CD4-positive, CD25-positive, alpha-beta regulatory T cell (primary cell): ENCODE measurements around the gene FCRL5. TPM values are rescaled to one million over a fixed set of nuclear protein-coding genes. Genes with fewer than 3 reads are reported as not detected.

Source experiments
- ATAC-seq, 2 donors: fragments of 150-1000 bp; cut with Tn5 transposase; one replicate each; pipeline ENCODE4 v1.10.0; 2021; ENCODE audit warnings: low read depth in 2 of 2, moderate number of reproducible peaks in 2 of 2, moderate library complexity in 1 of 2
- DNase-seq, 3 donors: peaks; one replicate each; pipeline versions ENCODE4 v3.0.0 to v3.0.0-alpha.2; 2012 to 2022; ENCODE audit warnings: mixed read lengths in 1 of 3
- H3K27ac ChIP-seq: one replicate; pipeline ENCODE4 v1.7.0; 2013; ENCODE audit warnings: mild to moderate bottlenecking, low read length; ENCODE audit not compliant: insufficient read depth, poor library complexity, severe bottlenecking
- H3K27me3 ChIP-seq: one replicate; pipeline ENCODE4 v1.7.0; 2013; ENCODE audit warnings: low read length; ENCODE audit not compliant: control insufficient read depth, insufficient read depth
- H3K36me3 ChIP-seq: one replicate; pipeline ENCODE4 v1.7.0; 2013; ENCODE audit warnings: mild to moderate bottlenecking, low read length, moderate library complexity; ENCODE audit not compliant: control insufficient read depth, insufficient read depth
- H3K4me1 ChIP-seq: 2 replicates; pipeline ENCODE4 v1.7.0; 2013; ENCODE audit warnings: mild to moderate bottlenecking, low read length; ENCODE audit not compliant: insufficient read depth, control insufficient read depth, poor library complexity, severe bottlenecking
- H3K4me3 ChIP-seq: one replicate; pipeline ENCODE4 v1.7.0; 2013; ENCODE audit warnings: low read depth, mild to moderate bottlenecking, low read length, moderate library complexity
- H3K9me3 ChIP-seq, 2 experiments: 1 replicate in 1 of 2; 2 replicates in 1 of 2; pipeline ENCODE4 v1.7.0; 2013; ENCODE audit warnings: low read length in 2 of 2, mild to moderate bottlenecking in 1 of 2, moderate library complexity in 1 of 2; ENCODE audit not compliant: control insufficient read depth in 2 of 2
- H3K27ac Mint-ChIP-seq, 3 donors: one replicate each; pipeline ENCODE4 v1.8.0; 2020 to 2022; ENCODE audit warnings: mild to moderate bottlenecking in 3 of 3, mixed read lengths in 3 of 3, moderate library complexity in 2 of 3
- H3K27me3 Mint-ChIP-seq: one replicate; pipeline ENCODE4 v1.8.0; 2022; ENCODE audit warnings: mild to moderate bottlenecking, mixed read lengths
- H3K36me3 Mint-ChIP-seq: one replicate; pipeline ENCODE4 v1.8.0; 2020; ENCODE audit warnings: mixed read lengths
- H3K4me1 Mint-ChIP-seq, 4 donors: one replicate each; pipeline ENCODE4 v1.8.0; 2020 to 2022; ENCODE audit warnings: mixed read lengths in 4 of 4, mild to moderate bottlenecking in 1 of 4
- H3K4me3 Mint-ChIP-seq, 4 donors: one replicate each; pipeline ENCODE4 v1.8.0; 2020 to 2022; ENCODE audit warnings: mild to moderate bottlenecking in 4 of 4, mixed read lengths in 4 of 4, moderate library complexity in 3 of 4
- H3K9me3 Mint-ChIP-seq, 7 donors: one replicate each; pipeline ENCODE4 v1.8.0; 2020 to 2022; ENCODE audit warnings: mixed read lengths in 7 of 7, mild to moderate bottlenecking in 3 of 7, moderate library complexity in 2 of 7
- polyA plus RNA-seq, 4 donors: library from polyadenylated mRNA; unstranded; fragments of 300-500 nt; fragmentation: Illumina TruSeq; gene quantifications; one replicate each; pipeline ENCODE4 v1.2.3, GENCODE V29; 2021
- total RNA-seq: library from RNA; stranded (reverse); gene quantifications from one replicate; pipeline ENCODE4 v1.2.3, GENCODE V29; 2022

The FCRL5 gene
- total and polyA plus RNA-seq, 5 donors from 2014 or later = 0.22 TPM; not detected in 4

DNA sequence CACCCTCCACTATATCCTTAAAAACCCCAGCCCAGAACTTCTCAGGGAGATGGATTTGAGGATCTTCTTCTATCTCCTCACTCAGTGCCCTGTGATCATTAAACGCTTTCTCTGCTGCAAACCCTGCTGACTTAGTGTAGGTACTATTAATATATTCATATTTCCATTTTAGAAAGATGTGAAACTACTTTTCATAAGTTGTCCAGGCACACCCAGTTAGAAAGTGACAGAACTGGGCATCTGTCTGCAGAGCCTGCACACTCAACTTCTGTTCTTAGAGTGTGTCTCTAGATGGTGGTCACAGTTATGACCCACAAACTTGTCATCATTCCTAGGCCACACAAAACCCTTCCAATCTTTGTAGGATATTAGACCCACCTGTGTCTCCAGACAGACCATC is 55.0 kb downstream of the FCRL5 start:
- ATAC-seq (no peak), DNase-seq (no peak)
- Mint-ChIP-seq H3K9me3 (no peaks in the 10 kb centered on the region), H3K4me3 (no peak overlapping the region), H3K36me3 (no peaks in the 10 kb centered on the region), H3K27ac (no peak overlapping the region), H3K4me1 (peaks cover 0 to 3% (median 0%) of the 10 kb centered on the region in 4 donors), H3K27me3 (peaks cover 32% of the 10 kb centered on the region)
- no peak overlapping the region for H3K27ac ChIP-seq
- no peaks in the 10 kb centered on the region for H3K9me3 ChIP-seq
- H3K4me1 ChIP-seq = no peaks in the 10 kb centered on the region
- peaks cover 5% of the 10 kb centered on the region for H3K27me3 ChIP-seq
- no peak overlapping the region for H3K4me3 ChIP-seq
- no peaks in the 10 kb centered on the region for H3K36me3 ChIP-seq

DNA sequence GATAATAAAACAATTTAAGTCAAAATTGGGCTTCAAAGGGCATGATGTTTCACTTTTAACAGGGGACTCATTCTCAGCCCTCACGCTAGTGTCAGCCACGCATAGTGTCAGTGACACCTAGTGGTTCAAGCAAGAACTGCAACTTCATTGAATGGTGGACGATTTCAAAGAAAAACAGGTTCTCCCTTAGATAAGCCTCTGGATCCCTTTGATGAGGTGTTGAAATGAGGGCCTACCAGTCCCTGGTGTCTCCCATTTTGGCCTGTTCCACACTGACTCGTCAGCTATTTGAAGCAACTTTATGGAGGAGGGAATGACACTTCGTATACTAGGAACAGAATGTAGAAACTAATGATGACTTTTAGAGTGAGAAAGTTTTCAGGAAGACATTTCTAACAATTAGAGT is 56.2 kb downstream of the FCRL5 start:
- H3K36me3 Mint-ChIP-seq = no peaks in the 10 kb centered on the region
- H3K4me3 Mint-ChIP-seq = no peak overlapping the region
- no peaks in the 10 kb centered on the region for H3K9me3 Mint-ChIP-seq

DNA sequence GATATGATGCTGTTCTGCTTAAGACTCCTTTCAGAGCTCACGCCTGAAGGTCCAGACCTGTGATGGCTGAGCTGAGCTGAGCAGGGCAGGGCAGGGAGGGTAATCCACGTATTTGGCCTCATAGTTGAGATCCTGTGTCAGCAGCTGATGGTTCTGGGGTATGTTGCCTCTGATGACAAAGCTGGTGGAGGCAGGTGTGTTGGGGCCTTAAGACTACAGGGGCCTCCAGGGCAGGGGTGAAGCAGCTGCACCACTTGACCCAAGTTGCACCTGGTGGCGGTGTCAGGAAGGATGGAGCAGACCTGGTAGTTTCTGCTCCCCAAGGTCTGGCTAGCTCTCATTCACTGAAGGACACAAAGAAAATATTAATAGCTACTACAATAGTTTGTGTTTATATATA is 57.0 kb downstream of the FCRL5 start:
- Histone ChIP-seq H3K4me1 (no peaks in the 10 kb centered on the region), H3K4me3 (no peak overlapping the region), H3K36me3 (no peaks in the 10 kb centered on the region), H3K27me3 (peaks cover 2% of the 10 kb centered on the region), H3K9me3 (no peaks in the 10 kb centered on the region), H3K27ac (no peak overlapping the region)
- DNase-seq (no peak), ATAC-seq (no peak)
- H3K4me3 Mint-ChIP-seq = no peak overlapping the region
- H3K4me1 Mint-ChIP-seq = peaks cover 0 to 3% (median 0%) of the 10 kb centered on the region in 4 donors
- peaks cover 34% of the 10 kb centered on the region for H3K27me3 Mint-ChIP-seq
- no peaks in the 10 kb centered on the region for H3K36me3 Mint-ChIP-seq
- H3K9me3 Mint-ChIP-seq = no peaks in the 10 kb centered on the region
- H3K27ac Mint-ChIP-seq = no peak overlapping the region

More for the DNA sequence above, 56.2 kb downstream of the FCRL5 start:
- peaks cover 2% of the 10 kb centered on the region for H3K27me3 ChIP-seq
- H3K27me3 Mint-ChIP-seq = peaks cover 37% of the 10 kb centered on the region
- ATAC-seq = peak; percentile 53 to 65
- H3K4me1 Mint-ChIP-seq = peaks cover 0 to 3% (median 0%) of the 10 kb centered on the region in 4 donors
- no peak overlapping the region for H3K4me3 ChIP-seq
- H3K4me1 ChIP-seq = no peaks in the 10 kb centered on the region
- peak in 2 of 3 donors; percentile 38 to 62 for DNase-seq
- no peaks in the 10 kb centered on the region for H3K9me3 ChIP-seq
- no peak overlapping the region for H3K27ac Mint-ChIP-seq
- no peaks in the 10 kb centered on the region for H3K36me3 ChIP-seq
- no peak overlapping the region for H3K27ac ChIP-seq

DNA sequence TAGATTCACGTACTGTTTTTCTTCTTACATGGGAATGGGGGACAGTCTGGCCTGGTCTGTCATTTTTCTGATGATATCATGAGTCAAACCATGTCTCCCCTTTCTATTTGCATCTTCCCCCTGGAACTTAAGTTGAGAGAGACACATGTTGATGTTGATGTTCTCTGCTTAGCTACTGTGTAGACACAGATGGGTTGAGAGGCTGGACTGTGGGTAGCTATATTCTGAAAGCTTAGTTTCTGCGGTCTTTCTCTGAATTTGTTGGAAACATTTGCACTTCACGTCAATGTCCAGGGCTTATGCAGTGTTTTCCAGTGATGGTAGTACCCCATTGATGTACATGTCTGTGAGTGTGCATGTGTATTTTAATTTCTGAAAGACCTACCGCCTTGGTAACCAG is 58.2 kb downstream of the FCRL5 start:
- Histone ChIP-seq H3K4me3 (no peak overlapping the region), H3K36me3 (no peaks in the 10 kb centered on the region), H3K27ac (no peak overlapping the region), H3K9me3 (no peaks in the 10 kb centered on the region), H3K27me3 (peaks cover 2% of the 10 kb centered on the region), H3K4me1 (no peaks in the 10 kb centered on the region)
- peaks cover 38% of the 10 kb centered on the region for H3K27me3 Mint-ChIP-seq
- DNase-seq (no peak), ATAC-seq (no peak)
- H3K4me3 Mint-ChIP-seq = no peak overlapping the region
- no peaks in the 10 kb centered on the region for H3K36me3 Mint-ChIP-seq
- H3K4me1 Mint-ChIP-seq = peaks cover 0 to 3% (median 0%) of the 10 kb centered on the region in 4 donors
- no peaks in the 10 kb centered on the region for H3K9me3 Mint-ChIP-seq
- H3K27ac Mint-ChIP-seq = no peak overlapping the region

DNA sequence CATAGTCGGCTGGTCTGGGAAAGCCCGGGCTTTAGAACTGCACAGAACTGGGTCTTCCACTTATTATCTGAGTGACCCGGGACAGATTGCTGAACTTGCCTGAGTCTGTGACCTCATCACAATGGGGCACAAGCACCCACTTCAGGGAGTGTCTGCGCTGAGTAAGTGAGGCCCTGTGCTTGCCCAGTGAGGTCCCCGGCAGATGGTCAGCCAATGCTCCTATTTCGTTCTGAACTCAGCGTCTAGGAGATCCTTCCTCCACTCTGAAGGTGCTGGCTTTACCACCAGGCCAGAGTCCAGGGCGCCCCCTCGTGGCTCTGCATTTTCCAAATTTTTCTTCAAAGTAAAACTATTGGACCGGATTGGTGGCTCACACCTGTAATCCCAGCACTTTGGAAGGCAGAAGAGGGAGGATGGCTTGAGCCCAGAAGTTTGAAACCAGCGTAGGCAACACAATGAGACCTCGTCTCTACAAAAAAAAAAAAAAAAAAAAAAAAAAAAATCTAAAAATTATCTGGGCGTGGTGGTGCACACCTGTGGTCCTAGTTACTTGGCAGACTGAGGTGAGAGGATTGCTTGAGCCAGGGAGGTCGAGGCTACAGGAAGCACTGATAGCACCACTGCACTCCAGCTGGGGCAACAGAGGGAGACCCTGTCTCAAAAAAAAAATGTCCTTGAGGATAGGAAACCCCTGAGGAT is 61.7 kb downstream of the FCRL5 start:
- no peaks in the 10 kb centered on the region for H3K4me1 Mint-ChIP-seq
- Histone ChIP-seq H3K36me3 (no peaks in the 10 kb centered on the region), H3K9me3 (no peaks in the 10 kb centered on the region), H3K27me3 (peaks cover 2% of the 10 kb centered on the region), H3K4me1 (no peaks in the 10 kb centered on the region), H3K4me3 (no peak overlapping the region), H3K27ac (no peak overlapping the region)
- H3K36me3 Mint-ChIP-seq = no peaks in the 10 kb centered on the region
- peaks cover 0 to 1% (median 0%) of the 10 kb centered on the region in 7 donors for H3K9me3 Mint-ChIP-seq
- H3K4me3 Mint-ChIP-seq = no peak overlapping the region
- H3K27ac Mint-ChIP-seq = no peak overlapping the region
- peaks cover 30% of the 10 kb centered on the region for H3K27me3 Mint-ChIP-seq
- no peak for ATAC-seq
- peak in 2 of 3 donors; percentile 5 to 54 for DNase-seq

DNA sequence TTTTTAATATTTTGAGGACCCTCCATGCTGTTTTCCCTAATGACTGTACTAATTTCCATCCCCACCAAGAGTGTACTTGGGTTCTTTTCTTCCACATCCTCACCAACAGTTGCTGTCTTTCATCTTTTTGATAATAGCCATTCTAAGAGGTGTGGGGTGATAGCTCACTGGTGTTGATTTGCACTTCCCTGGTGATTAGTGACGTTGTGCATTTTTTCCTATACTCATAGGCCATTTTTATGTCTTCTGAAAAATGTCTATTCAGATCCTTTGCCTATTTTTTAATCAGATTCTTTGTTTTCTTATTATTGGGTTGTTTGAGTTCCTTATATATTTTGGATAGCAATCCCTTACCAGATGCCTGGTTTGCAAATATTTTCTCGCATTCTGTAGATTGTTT is 64.2 kb downstream of the FCRL5 start:
- no peak overlapping the region for H3K27ac ChIP-seq
- H3K4me1 Mint-ChIP-seq = no peaks in the 10 kb centered on the region
- H3K36me3 ChIP-seq = no peaks in the 10 kb centered on the region
- H3K4me3 ChIP-seq = no peak overlapping the region
- no peak overlapping the region for H3K4me3 Mint-ChIP-seq
- no peak for DNase-seq
- peaks cover 16% of the 10 kb centered on the region for H3K27me3 Mint-ChIP-seq
- no peak for ATAC-seq
- H3K27ac Mint-ChIP-seq = no peak overlapping the region
- no peaks in the 10 kb centered on the region for H3K36me3 Mint-ChIP-seq
- H3K9me3 Mint-ChIP-seq = peaks cover 0 to 3% (median 0%) of the 10 kb centered on the region in 7 donors
- H3K9me3 ChIP-seq = no peaks in the 10 kb centered on the region
- no peaks in the 10 kb centered on the region for H3K27me3 ChIP-seq
- no peaks in the 10 kb centered on the region for H3K4me1 ChIP-seq

DNA sequence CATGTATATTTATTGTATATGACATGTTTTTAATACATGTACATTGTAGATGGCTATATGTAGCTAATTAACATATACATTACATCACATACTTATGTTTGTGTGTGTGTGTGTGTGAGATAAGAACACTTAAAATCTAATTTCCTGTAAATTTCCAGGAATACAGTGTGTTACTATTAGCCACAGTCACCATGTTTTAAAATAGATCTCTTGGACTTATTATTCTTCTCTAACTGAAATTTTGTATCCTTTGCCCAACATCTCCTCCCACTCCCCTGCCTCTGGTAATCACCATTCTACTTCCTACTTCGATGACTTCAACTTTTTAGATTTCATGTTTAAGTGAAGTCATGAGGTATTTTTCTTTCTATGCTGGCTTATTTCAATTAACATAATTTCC is 64.8 kb downstream of the FCRL5 start:
- no peaks in the 10 kb centered on the region for H3K27me3 ChIP-seq
- Mint-ChIP-seq H3K36me3 (no peaks in the 10 kb centered on the region), H3K27me3 (peaks cover 16% of the 10 kb centered on the region), H3K9me3 (peaks cover 0 to 3% (median 0%) of the 10 kb centered on the region in 7 donors), H3K4me1 (peaks cover 0 to 2% (median 0%) of the 10 kb centered on the region in 4 donors), H3K4me3 (no peak overlapping the region), H3K27ac (no peak overlapping the region)
- no peak overlapping the region for H3K4me3 ChIP-seq
- H3K9me3 ChIP-seq = no peaks in the 10 kb centered on the region
- no peak for DNase-seq
- H3K27ac ChIP-seq = no peak overlapping the region
- no peak for ATAC-seq
- H3K4me1 ChIP-seq = no peaks in the 10 kb centered on the region
- no peaks in the 10 kb centered on the region for H3K36me3 ChIP-seq

DNA sequence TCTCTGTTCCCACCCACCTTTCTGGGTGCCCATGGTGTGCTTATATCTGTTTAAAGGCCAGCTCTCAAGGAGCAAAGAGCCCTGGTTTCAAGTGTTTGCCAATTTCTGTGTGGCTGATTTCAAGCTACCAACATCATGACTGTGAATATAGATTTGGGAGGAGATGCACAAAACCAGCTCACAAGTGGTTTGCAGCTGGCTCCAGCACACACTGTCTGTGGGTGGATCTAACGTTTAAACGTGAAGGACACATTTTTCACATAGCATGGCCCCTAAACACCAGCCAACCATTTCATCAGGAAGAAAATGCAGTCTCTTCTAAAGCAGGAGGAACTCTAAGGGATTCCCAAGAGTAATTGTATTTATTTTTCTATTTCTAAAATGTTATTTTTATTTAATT is 65.2 kb downstream of the FCRL5 start:
- Mint-ChIP-seq H3K4me3 (no peak overlapping the region), H3K36me3 (no peaks in the 10 kb centered on the region), H3K27me3 (peaks cover 16% of the 10 kb centered on the region), H3K27ac (no peak overlapping the region), H3K4me1 (peaks cover 0 to 2% (median 0%) of the 10 kb centered on the region in 4 donors), H3K9me3 (peaks cover 0 to 3% (median 0%) of the 10 kb centered on the region in 7 donors)
- Histone ChIP-seq H3K9me3 (no peaks in the 10 kb centered on the region), H3K27me3 (no peaks in the 10 kb centered on the region), H3K4me3 (no peak overlapping the region), H3K36me3 (no peaks in the 10 kb centered on the region), H3K4me1 (no peaks in the 10 kb centered on the region), H3K27ac (no peak overlapping the region)
- ATAC-seq (no peak), DNase-seq (no peak)
